SKM-1 (cell line): Measurements from ENCODE around the gene APH1A.
"Not testable (repeated sequence)": the region's sequence is repeated elsewhere in the genome, so short reads cannot be mapped to it uniquely, and the experiment has no call there.

ENCODE experiments used
- DNase-seq: peaks from one replicate; lab custom pipeline; 2025; ENCODE audit not compliant: unreplicated experiment; lab: John Stamatoyannopoulos, UW

The APH1A gene

DNA sequence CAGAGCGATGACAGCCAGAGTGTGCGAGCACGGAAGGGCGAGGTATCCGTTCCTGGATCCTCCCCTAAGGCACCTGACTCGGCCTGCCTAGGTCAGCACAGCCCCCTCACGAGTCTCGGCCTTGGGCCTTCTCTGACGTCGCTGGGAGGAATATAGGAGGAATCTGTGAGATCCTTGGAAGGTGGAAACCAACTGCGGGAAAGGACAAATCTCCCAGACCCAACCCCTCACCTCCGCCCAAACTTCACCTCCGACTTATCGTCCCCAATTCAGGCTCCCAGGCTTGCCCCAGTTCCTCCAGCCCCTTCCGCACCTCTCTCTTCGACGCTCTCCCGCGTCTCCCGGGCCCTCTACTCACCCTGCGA, 494 bp downstream of the APH1A start:
- no peak for DNase-seq

DNA sequence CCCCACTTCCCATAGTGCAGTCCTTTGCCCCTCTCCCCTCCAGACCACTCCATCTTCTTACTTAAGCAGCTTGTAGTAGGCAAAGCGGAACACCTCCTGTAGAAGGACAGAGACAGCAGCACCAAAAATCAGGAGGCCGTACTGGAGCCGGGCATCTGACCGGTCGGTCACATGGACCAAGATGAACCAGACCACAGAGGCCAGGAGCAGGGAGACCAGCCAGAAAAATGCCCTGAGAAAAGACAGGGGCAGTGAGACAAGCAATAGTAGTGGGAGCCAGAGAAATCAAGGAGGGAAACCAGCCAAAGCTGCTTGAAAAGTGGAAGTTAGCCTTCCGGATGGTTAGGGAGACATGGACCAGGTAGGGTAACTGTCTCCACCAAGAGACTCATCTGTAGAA, 920 bp downstream of the APH1A start:
- no peak for DNase-seq

DNA sequence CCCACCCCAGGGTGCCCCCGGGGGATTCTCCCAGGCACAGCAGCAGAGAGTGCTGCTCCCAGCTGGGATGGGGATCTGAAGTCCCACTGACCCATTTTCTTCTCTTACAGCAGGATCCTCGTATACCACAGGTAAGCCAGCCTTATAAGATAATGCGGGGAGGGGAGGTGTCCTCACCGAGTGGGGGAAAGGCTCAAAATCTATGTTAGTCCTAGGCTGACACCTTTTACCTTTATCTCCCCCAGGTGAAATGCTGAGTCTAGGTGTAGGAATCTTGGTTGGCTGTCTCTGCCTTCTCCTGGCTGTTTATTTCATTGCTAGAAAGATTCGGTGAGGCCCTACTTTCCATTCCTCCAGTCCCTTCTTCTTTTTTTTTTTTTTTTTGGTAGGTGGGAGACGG, 5.3 kb downstream of the APH1A start:
- DNase-seq, result no peak

DNA sequence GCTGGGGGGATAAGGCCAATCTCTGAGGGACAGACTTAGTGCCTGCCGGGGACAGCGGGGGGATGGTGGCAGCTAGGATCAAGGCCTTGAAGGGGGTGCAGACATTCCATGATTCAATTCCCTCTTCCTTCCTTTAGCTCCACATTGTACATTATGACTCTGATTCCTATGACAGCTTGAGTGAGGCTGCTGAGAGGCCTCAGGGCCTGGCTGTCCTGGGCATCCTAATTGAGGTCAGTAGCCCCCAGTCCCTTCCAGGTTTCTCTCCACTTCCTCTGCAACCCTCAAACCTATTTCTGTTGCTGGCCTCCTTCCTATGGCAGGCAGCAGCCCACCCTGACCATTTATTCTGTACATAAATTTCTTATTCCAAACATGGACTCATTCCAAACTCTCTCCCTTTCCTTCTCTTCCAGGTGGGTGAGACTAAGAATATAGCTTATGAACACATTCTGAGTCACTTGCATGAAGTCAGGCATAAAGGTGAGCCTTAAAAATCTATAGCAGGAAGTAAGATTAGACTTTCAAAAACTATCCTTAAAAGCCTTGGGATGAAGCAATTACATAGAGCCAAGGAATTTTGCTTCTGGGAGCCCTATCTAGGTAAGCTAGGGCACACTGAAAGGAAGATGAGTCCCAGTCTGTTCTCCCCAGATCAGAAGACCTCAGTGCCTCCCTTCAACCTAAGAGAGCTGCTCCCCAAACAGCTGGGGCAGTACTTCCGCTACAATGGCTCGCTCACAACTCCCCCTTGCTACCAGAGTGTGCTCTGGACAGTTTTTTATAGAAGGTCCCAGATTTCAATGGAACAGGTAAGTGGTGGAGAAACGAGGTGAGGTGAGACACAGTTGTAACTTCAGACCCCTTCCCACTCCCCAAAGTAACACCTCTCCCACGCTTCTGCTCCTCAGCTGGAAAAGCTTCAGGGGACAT, 6.2 kb downstream of the APH1A start:
- no peak for DNase-seq

DNA sequence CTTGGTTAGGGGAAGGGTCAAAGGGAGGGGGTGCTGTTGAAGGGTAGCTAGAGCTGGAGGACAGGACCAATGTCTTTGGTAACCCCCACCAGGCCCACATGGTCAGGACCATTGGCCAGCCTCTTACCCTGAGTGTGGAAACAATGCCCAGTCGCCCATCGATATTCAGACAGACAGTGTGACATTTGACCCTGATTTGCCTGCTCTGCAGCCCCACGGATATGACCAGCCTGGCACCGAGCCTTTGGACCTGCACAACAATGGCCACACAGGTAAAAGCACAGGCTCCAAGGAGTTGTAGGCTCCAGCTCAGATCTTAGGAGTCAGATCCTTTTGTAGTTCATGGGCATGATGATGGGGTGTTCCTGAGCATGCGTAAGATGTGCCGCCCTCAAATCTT, 7.4 kb downstream of the APH1A start:
- DNase-seq, result no peak

DNA sequence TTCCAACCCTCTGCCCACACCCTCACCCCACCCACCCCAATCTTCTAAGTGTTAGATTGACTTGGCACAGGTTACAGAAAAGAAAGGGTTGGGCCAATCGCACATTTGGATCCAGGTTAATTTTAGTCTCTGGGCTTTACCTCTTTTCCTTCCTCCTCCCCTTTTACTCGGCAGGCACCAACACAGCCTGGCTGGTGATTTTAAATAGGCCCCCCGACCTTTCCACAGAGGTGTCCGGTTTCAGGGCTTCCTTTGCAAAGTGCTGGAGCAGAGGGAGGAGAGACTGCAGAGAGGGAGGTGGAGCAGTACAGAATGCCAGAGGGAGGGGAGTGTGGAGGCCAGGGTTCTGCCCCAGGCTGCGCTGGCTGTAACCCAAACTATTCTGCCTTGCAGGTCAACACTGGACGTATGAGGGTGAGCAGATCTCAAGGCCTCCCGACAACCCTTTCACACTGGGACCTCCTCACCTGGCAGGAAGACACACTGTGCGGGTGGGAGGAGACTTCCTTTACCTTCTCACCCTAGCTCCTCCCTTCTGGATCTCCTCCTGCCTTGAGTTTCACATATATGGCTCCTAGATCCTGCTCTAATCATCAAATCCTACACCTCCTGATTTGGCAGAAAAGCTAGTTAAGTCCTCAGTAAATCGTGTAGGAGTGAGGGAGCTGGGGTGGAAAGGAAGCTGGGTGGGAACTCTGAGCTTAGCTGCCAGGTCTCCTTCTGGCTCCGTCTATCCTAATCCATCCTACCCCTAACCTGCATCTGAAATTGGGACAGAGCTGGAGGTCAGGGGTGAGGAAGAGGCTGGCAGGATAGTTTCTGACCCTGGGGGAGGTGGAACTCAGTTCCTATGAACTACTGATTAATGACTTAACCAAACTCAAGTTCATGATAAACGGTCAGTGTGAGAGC, 8.8 kb downstream of the APH1A start:
- no peak for DNase-seq

DNA sequence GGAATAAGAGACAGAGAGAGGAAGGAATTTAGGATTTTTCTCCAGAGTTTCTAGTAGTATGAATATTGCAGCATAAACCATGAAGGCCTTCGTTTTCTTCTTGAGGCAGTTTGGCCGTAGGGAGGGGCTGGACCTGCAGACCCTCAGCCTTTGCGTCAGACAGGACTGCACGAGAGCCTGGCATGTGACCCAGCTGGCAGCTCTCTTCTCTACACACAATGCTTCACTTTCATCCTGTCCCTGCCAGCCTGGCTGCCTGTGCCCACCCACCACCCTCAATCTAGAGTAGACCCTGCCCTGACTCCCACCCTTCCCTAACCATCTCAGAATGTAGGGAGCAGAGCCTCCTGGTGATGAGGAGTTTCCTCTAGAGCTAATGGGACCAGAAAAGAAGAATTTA, 9.6 kb downstream of the APH1A start:
- no peak for DNase-seq

DNA sequence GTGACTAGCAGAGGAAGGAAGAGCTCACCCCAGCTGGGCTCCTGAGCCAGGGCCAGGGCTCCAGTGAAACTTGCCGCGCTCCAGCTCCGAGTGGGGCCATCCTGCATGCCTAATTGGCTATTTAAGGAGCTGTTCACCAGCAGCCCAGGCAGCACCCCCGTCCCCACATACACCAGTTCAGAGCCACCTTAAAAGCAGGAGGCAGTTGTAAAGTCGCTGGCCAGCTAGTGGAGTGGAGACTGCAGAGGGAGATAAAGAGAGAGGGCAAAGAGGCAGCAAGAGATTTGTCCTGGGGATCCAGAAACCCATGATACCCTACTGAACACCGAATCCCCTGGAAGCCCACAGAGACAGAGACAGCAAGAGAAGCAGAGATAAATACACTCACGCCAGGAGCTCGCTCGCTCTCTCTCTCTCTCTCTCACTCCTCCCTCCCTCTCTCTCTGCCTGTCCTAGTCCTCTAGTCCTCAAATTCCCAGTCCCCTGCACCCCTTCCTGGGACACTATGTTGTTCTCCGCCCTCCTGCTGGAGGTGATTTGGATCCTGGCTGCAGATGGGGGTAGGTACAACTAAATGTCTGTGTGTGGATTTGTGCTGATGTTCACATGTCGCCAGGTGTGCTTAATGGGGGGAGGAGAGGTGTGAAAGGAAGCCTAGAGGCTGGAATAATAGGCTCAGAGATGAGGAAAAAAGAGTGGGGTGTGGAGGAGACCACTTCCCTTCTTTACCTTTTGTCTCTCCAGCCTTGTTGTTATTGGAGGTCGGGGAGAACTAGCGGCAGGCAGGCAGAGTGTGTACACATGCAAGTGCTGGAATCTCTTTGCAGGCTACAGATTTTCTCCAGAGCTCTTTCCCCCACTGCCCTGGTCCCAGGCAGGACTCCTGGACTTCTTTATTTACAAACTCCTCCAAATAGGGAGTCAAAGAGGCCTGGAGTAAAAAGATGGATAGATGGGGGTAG, 10.9 kb downstream of the APH1A start, which contains the start of gene CA14:
Gene CA14 (plus strand): TSS at position 151 of the 962 bp plus-strand sequence. CDS start 355 bp downstream, at position 506.
- DNase-seq, result no peak

DNA sequence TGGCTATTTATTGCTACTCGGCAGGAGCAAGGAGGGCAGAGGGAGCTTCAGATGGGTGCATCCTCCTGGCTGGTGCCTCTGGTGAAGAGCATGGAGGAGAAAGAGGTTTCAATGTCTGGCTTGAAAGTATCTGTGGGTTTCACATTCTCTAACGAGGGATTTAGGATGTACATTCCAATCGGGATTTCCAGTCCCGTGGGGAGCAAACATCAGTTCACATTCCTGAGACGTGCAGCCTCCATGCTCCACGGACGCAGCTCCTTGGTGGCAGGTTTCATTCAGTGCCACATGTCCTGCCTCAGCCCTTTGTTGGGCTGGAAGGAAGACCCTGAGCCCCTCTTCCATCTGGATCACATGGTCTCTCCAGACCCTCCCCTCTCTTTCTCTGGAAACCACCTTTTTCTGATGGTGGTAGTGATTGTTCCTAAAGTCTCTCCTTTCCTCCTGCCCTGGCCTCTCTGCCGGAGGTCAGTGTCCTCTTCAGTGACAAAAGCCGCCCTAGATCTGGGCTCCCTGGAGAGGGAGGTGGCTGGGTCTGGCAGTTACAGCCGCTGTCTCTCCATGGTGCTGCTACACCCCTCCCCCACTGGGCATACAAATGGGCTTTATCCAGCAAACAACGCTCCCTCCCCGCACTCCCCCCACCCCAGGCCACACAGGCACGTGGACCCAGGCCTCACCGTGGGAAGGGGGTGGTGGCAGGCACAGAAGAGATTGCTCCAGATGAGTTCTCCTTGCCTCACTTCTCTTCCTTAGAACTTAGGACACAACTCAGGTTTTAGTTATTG, 12.1 kb downstream of the APH1A start:
- no peak for DNase-seq

DNA sequence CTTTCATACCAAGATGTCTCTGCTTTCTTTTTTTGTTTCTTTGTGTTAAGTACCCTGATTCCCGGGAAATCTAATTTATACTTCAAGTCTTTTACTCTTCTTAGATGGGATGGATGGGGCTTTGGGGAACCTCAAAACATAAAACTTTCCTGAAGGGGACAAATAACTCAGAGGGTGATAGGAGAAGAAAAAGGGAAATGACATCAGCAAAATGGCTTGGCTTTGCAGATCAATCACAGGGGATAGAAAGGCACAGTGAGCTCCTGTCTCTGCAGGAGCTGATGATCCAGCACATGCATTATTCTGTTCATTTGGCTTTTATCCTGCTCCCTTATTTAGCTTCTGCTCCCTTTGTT, 12.6 kb downstream of the APH1A start:
- no peak for DNase-seq

DNA sequence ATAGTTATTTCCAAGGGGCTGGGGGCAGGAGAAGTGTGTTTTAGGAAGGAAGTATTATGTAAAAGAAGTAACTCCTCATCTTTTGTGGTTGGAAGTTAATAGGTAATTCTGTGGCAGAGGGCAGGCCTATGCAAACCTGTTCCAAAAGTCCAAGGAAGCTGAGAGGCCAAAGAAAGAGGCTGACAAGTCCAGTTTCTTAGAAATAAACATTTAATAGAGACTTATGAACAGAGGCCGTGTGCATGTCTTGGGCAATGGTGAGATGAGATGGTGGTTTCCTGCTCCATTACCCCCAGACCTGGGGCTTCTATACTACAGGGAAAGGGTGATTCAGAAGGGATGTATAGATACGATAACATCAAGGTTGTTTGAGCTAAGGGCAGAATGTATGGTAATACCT, 18.9 kb downstream of the APH1A start:
- DNase-seq, result no peak

DNA sequence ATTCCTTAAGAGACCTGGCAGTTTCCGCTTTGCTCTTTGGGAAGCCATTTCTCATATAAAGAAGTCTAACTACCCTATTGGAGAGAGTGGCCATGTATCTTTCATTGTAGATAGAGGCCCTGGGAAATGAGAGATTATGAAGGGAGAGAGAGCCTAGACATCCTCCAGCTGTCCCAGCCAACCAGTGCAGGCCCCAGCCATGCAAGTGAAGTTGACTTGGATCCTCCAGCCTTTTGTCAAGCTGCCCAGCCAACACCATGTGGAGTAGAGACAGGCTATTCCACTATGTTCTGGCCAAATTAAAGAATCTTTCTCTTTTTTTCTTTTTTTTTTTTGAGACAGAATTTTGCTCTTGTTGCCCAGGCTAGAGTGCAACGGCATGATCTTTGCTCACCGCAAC, 25.8 kb downstream of the APH1A start:
- no peak for DNase-seq

DNA sequence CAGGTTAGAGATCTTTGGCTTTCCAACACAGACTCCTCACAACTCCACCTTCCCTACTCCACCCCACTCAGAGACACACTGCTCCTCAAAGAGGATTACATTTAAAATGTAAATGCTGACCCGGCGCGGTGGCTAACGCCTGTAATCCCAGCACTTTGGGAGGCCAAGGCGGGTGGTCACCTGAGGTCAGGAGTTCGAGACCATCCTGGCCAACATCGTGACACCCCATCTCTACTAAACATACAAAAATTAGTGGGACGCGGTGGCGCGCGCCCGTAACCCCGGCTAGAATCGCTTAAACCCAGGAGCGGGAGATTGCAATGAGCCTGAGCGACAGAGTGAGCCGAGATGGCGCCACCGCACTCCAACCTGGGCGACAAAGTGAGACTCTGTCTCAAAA, 31.1 kb downstream of the APH1A start:
- DNase-seq, result no peak

DNA sequence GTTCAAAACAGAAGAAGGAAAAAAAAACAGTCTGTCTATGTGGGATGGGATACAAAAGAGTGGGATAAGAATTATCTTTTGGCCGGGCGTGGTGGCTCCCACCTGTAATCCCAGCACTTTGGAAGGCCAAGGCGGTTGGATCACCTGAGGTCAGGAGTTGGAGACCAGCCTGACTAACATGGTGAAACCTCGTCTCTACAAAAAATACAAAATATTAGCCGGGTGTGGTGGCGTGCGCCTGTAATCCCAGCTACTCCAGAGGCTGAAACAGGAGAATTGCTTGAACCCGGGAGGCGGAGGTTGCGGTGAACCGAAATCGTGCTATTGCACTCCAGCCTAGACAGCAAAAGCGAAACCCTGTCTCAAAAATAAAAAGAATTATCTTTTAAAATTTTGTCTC, 31.6 kb downstream of the APH1A start:
- DNase-seq, result not testable (repeated sequence)

DNA sequence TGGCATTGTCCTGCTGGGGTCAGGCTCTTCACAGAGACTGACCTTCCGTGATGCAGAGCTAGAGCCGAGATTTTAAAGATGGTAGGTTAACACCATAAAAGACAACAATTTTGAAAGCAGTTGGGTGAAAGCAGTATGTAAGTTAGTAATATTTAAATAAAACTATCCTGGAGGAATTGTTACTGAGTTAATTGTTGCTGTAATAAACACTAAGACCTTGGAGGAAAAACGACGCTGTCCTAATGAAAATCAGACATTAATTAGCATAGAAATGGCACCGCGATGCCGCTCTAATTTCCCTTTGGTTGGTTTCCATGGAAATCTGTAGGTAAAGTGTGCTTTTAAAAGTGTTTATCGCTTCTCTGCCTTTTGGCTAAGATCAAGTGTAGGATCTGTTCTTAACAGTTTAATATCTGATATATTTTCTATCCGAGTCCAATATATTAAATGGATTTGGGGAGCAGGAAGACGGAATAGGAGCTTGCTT, 32.2 kb downstream of the APH1A start:
- no peak for DNase-seq

DNA sequence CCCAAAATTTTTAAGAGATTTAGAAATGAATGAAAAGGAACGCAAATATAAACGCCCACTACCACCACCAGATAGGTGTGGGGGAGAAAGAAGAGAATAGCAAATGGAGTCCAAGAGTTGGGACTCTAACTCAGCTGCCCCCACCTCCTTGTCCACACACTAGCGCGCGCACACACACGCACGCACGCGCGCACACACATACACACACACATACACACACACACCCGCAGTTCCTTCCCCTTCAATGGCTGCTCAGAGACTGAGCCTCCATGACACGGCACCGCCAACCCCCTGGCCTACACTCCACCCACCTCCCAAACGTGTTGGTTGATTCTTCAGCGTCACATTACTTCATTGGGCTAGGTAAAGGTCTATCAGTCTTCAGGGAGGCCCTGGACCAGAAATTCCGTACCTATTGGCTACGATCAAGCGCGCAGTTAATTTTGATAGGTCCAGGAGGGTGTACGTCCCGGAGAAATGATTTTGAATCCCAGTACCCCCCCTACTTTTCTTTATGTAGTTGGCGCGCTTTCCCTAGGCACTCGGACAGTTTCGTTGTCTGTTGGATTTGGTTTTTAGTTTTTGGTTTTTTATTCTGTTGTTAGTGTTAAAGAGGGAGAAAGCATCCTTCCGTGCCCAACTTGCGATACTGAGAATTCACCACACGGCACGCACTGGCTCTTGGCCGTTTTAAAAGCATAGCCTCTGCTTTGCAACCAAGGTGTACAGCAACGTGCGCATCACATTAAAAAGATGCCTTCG, 32.8 kb downstream of the APH1A start, which contains the start of gene ANP32E:
Gene ANP32E (minus strand): TSS at position 261 of the 762 bp plus-strand sequence. CDS start 326 bp downstream, outside the sequence.
- DNase-seq, result peak; percentile 100

DNA sequence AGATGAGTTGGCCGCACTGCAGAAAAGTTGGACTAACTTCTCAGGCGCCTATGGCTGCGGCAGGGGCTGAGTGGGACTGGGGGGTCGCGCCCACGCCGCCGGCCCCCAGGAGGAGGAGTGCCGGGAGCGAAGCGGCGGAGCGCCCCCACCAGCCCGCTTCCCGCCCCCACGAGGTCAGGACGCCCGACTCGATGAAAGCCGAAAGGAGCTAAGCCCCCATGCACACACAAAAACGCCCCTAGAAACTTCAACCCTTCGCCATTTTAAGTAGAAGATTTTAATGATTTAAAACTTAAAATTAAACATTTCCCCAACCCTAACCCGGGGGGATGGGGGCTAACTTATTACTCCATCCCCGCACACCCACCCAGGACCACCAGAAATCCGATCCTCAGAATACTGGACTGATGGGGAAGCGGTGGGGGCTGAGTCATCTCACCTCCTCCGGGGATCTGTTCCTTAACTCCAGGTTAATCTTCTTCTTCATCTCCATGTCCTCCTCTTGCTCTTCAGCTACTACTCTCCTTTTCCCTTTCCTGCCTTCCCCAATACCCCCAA, 33.4 kb downstream of the APH1A start:
- peak; percentile 33 for DNase-seq

DNA sequence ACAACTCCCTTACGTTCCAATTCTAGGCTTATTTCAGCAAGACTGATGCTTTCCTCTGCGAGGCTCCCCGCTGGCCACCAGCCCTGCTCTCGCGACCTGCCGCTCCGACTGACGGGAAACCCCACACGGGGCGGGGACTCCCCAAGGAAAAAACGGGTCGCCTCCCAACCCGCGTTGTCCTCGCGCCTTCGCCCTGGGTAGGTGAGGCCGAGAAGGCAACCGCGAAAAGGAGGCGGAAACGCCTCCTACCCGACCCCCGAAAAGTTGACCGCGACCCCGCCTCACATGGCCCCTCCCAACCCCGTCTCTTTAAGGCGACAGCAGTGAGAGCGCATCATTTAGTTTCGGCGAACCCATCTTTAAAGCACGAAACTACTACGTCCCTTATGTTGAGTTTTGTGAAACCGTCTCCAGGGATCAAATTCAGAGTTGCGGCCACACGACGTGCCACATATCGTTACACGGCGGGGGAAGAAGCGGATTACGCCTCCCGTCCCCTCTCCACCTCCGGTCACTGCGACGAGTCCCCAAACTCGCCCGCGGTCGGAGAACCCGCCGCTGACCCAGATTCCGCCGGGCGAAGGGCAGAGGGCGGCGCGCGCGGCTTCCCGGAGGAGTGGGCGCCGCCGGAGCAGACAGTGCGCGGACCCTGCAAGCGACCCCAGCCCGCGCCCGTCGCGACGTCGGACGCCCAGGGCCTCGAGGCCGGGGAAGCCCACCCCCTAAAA, 34.1 kb downstream of the APH1A start:
- peak; percentile 79 for DNase-seq
